Myometrial cell (primary cell): ENCODE data around the gene UPK3BL1. TPM values are rescaled to one million over a fixed set of nuclear protein-coding genes. Genes with fewer than 3 reads are reported as not detected.

ENCODE experiments used
- total RNA-seq: library from RNA; depleted of rRNA; stranded (reverse); fragments of >200 nt; gene quantifications from 2 replicates; pipeline ENCODE4 v1.2.3, GENCODE V29; 2015

The UPK3BL1 gene
- 31.4 and 35.5 TPM in 2 replicates for total RNA-seq

GRCh38 chr7:102642691-102643090, at the start of gene UPK3BL1:
UPK3BL1 (minus strand) TSS chr7:102642791; CDS start chr7:102642741, 50 bp downstream.

GRCh38 chr7:102671166-102671955, 28.8 kb upstream of the UPK3BL1 start, which contains the start of gene POLR2J2:
POLR2J2 (minus strand) TSS chr7:102671663; CDS start chr7:102671601, 62 bp downstream.

GRCh38 chr7:102649924-102650323, 7.3 kb upstream of the UPK3BL1 start, which contains the start of gene SPDYE2B:
SPDYE2B (plus strand) TSS chr7:102650319; CDS start chr7:102652349, 2,030 bp downstream.

GRCh38 chr7:102616507-102617125, 26.0 kb downstream of the UPK3BL1 start, which contains the start of gene RASA4:
RASA4 (minus strand) TSS chr7:102616756; CDS start chr7:102616689, 67 bp downstream.

Other genes with a start within 250 kb of the UPK3BL1 start
- gene PRKRIP1, start 246.4 kb downstream of the UPK3BL1 start, total RNA-seq: 10.1 and 12.8 TPM in 2 replicates
- gene ORAI2, start 209.2 kb downstream of the UPK3BL1 start, total RNA-seq: 60.5 and 76.4 TPM in 2 replicates
- gene ALKBH4, start 177.9 kb downstream of the UPK3BL1 start, total RNA-seq: 10.3 and 42.7 TPM in 2 replicates
- 12.4 and 20.9 TPM in 2 replicates for gene LRWD1, start 177.8 kb downstream of the UPK3BL1 start, total RNA-seq
- 10.3 and 14.4 TPM in 2 replicates for gene POLR2J, start 163.9 kb downstream of the UPK3BL1 start, total RNA-seq
- 3.2 and 5.8 TPM in 2 replicates for gene RASA4B, start 125.0 kb downstream of the UPK3BL1 start, total RNA-seq
- not detected in 2 replicates for gene UPK3BL2, start 99.1 kb downstream of the UPK3BL1 start, total RNA-seq
- gene SPDYE2, start 91.6 kb downstream of the UPK3BL1 start, total RNA-seq: not detected in 2 replicates
- 3.2 and 10.3 TPM in 2 replicates for gene POLR2J3, start 70.2 kb downstream of the UPK3BL1 start, total RNA-seq
- gene RASA4, start 26.0 kb downstream of the UPK3BL1 start, total RNA-seq: 2.6 and 3.9 TPM in 2 replicates
- gene SPDYE2B, start 7.5 kb upstream of the UPK3BL1 start, total RNA-seq: not detected in 2 replicates
- gene POLR2J2, start 28.9 kb upstream of the UPK3BL1 start, total RNA-seq: not detected in 2 replicates
- gene FAM185A, start 106.2 kb upstream of the UPK3BL1 start, total RNA-seq: 3.5 and 8.1 TPM in 2 replicates